Uterus (tissue), 2 donors: ENCODE measurements around the gene CEBPA.

Experiments used
- CTCF ChIP-seq, 4 experiments: fragments of 200-600 bp in 2 of 4; fragments of 450-650 bp in 2 of 4; sonication (generic) in 2 of 4; IDR thresholded peaks; one replicate each; pipeline ENCODE4 v1.5.1; 2016 to 2019; ENCODE audit warnings: antibody characterized with exemption in 4 of 4, mild to moderate bottlenecking in 2 of 4, moderate library complexity in 1 of 4
- POLR2A ChIP-seq, 2 donors: fragments of 450-650 bp; IDR thresholded peaks; one replicate each; pipeline ENCODE4 v1.6.1; 2016; ENCODE audit warnings: antibody characterized with exemption in 2 of 2, mild to moderate bottlenecking in 1 of 2, moderate library complexity in 1 of 2

- TF ChIP-seq CTCF (IDR thresholded peaks at IDR 0.05): no peak
- TF ChIP-seq POLR2A (IDR thresholded peaks at IDR 0.05): no peak
Measured at GRCh38 chr19:33329736-33330135, 27.4 kb upstream of the CEBPA start.
